IMR-90 (cell line): ENCODE results near the gene TUBG2. TPM values are rescaled to one million over a fixed set of nuclear protein-coding genes. Genes with fewer than 3 reads are reported as not detected.

Experiments
- ATAC-seq: fragments of 200-7000 bp; cut with Tn5 transposase; 2 replicates; pipeline ENCODE4 v1.9.1; 2020; ENCODE audit warnings: low read depth, mild to moderate bottlenecking, moderate library complexity
- BruUV-seq: library from RNA; stranded (reverse); fragments of 400-500 nt; replicated peaks from 2 replicates; lab custom pipeline; 2021; lab: Mats Ljungman, UMichigan
- CTCF ChIA-PET: fragments of 300-600 bp; formaldehyde crosslinking; extraction: SDS; loops from one replicate; lab custom pipeline; 2021; ENCODE audit warnings: antibody characterized with exemption; lab: Yijun Ruan, JAX
- POLR2A ChIA-PET: fragments of 300-600 bp; sonication (Branson Sonifier 250); formaldehyde crosslinking; loops from one replicate; lab custom pipeline; 2022; ENCODE audit warnings: antibody characterized with exemption; ENCODE audit not compliant: unreplicated experiment; lab: Charles Lee
- DNase-seq: peaks from one replicate; pipeline ENCODE4 v3.0.0; 2013
- H2AFZ ChIP-seq: replicated peaks from 2 replicates; pipeline ENCODE3; 2013; ENCODE audit warnings: low read length, mild to moderate bottlenecking; ENCODE audit not compliant: poor library complexity
- H2AK5ac ChIP-seq: 2 replicates; pipeline ENCODE4 v1.6.1; 2013; ENCODE audit warnings: low read depth, low read length, inconsistent platforms
- H2AK9ac ChIP-seq: replicated peaks from 2 replicates; pipeline ENCODE3; 2013; ENCODE audit warnings: mild to moderate bottlenecking, low read depth, low read length, moderate library complexity; ENCODE audit not compliant: poor library complexity
- H2BK120ac ChIP-seq: 2 replicates; pipeline ENCODE4 v1.6.1; 2013; ENCODE audit warnings: low read depth, low read length, inconsistent platforms
- H2BK15ac ChIP-seq: 3 replicates; pipeline ENCODE4 v1.6.1; 2013; ENCODE audit warnings: low read depth, low read length, inconsistent platforms
- H2BK20ac ChIP-seq: 2 replicates; pipeline ENCODE4 v1.6.1; 2013; ENCODE audit warnings: low read depth, mild to moderate bottlenecking, inconsistent platforms, low read length, moderate library complexity
- H2BK5ac ChIP-seq: 2 replicates; pipeline ENCODE4 v1.6.1; 2013; ENCODE audit warnings: mild to moderate bottlenecking, low read depth, low read length, inconsistent platforms; ENCODE audit not compliant: poor library complexity, severe bottlenecking
- H3K14ac ChIP-seq: replicated peaks from 2 replicates; pipeline ENCODE4 v1.6.1; 2013; ENCODE audit warnings: low read depth, low read length, inconsistent platforms
- H3K18ac ChIP-seq: 2 replicates; pipeline ENCODE4 v1.6.1; 2013; ENCODE audit warnings: low read depth, low read length, control low read depth
- H3K23ac ChIP-seq: 2 replicates; pipeline ENCODE4 v1.6.1; 2013; ENCODE audit warnings: low read depth, low read length, inconsistent platforms
- H3K27ac ChIP-seq: 2 replicates; pipeline ENCODE4 v1.5.1; 2013; ENCODE audit warnings: mild to moderate bottlenecking, control low read depth, low read length; ENCODE audit not compliant: insufficient read depth
- H3K27me3 ChIP-seq: 2 replicates; pipeline ENCODE4 v1.6.1; 2013; ENCODE audit warnings: low read length; ENCODE audit not compliant: control insufficient read depth, insufficient read depth
- H3K36me3 ChIP-seq: 2 replicates; pipeline ENCODE4 v1.6.1; 2013; ENCODE audit warnings: low read length, mixed read lengths; ENCODE audit not compliant: control insufficient read depth, insufficient read depth
- H3K4ac ChIP-seq: 2 replicates; pipeline ENCODE4 v1.6.1; 2013; ENCODE audit warnings: low read depth, low read length, inconsistent platforms
- H3K4me1 ChIP-seq: 2 replicates; pipeline ENCODE4 v1.6.1; 2013; ENCODE audit warnings: low read length, mixed read lengths; ENCODE audit not compliant: control insufficient read depth, insufficient read depth
- H3K4me2 ChIP-seq: 2 replicates; pipeline ENCODE4 v1.6.1; 2013; ENCODE audit warnings: low read depth, mild to moderate bottlenecking, control low read depth, low read length, moderate library complexity
- H3K4me3 ChIP-seq: 2 replicates; pipeline ENCODE4 v1.5.1; 2013; ENCODE audit warnings: low read depth, mild to moderate bottlenecking, control low read depth, low read length, moderate library complexity; ENCODE audit not compliant: insufficient read depth
- H3K56ac ChIP-seq: 2 replicates; pipeline ENCODE4 v1.6.1; 2013; ENCODE audit warnings: low read length, inconsistent platforms; ENCODE audit not compliant: insufficient read depth; ENCODE audit errors: extremely low read depth
- H3K79me1 ChIP-seq, 2 experiments: 2 replicates each; pipeline ENCODE4 v1.6.1; 2013; ENCODE audit warnings: low read length in 2 of 2, inconsistent platforms in 1 of 2, low read depth in 1 of 2
- H3K9ac ChIP-seq: 2 replicates; pipeline ENCODE4 v1.6.1; 2013; ENCODE audit warnings: low read depth, low read length, control low read depth
- H3K9me1 ChIP-seq: 2 replicates; pipeline ENCODE4 v1.6.1; 2013; ENCODE audit warnings: low read length, inconsistent platforms; ENCODE audit not compliant: insufficient read depth
- H3K9me3 ChIP-seq: 2 replicates; pipeline ENCODE4 v1.6.1; 2013; ENCODE audit warnings: low read length; ENCODE audit not compliant: control insufficient read depth, insufficient read depth
- H4K20me1 ChIP-seq: 2 replicates; pipeline ENCODE4 v1.6.1; 2013; ENCODE audit warnings: low read length, inconsistent platforms; ENCODE audit not compliant: insufficient read depth
- H4K5ac ChIP-seq: 2 replicates; pipeline ENCODE4 v1.6.1; 2013; ENCODE audit warnings: mild to moderate bottlenecking, low read depth, low read length, control low read depth
- H4K8ac ChIP-seq, 2 experiments: 2 replicates each; pipeline ENCODE4 v1.6.1; 2013; ENCODE audit warnings: low read depth in 2 of 2, low read length in 2 of 2, control low read depth in 1 of 2, inconsistent platforms in 1 of 2
- H4K91ac ChIP-seq: 2 replicates; pipeline ENCODE4 v1.6.1; 2013; ENCODE audit warnings: low read depth, low read length, inconsistent platforms; ENCODE audit not compliant: insufficient read depth
- CTCF ChIP-seq: conservative IDR thresholded peaks from 2 replicates; pipeline ENCODE4 v1.5.1; 2012; ENCODE audit warnings: mild to moderate bottlenecking, low read depth, low read length, improper control_type of control experiment
- MAFK ChIP-seq: IDR thresholded peaks from 2 replicates; pipeline ENCODE4 v1.6.1; 2012; ENCODE audit warnings: low read depth, low read length, improper control_type of control experiment
- MXI1 ChIP-seq: IDR thresholded peaks from 2 replicates; pipeline ENCODE4 v1.6.1; 2012; ENCODE audit warnings: low read depth, mild to moderate bottlenecking, low read length, moderate library complexity, borderline replicate concordance
- RAD21 ChIP-seq: IDR thresholded peaks from 2 replicates; pipeline ENCODE4 v1.6.1; 2012; ENCODE audit warnings: low read length, improper control_type of control experiment
- WGBS, 2 experiments: methylation state at CpG; one replicate each; pipeline versions ENCODE4 v1.1.5 to v1.1.7; 2013; ENCODE audit warnings: missing lambda C conversion rate in 2 of 2; ENCODE audit not compliant: insufficient read length in 1 of 2; ENCODE audit errors: extremely low coverage in 2 of 2; 5-methylcytosine and 5-hydroxymethylcytosine counted together
- dilution Hi-C: fragments of 300-500 bp; cut with HindIII; formaldehyde crosslinking; loops from one replicate; pipeline ENCODE4 v1.14.3; 2018; ENCODE audit warnings: low sequenced_read_pairs; ENCODE audit not compliant: unreplicated experiment
- in situ Hi-C: fragments of 300-500 bp; cut with MboI; formaldehyde crosslinking; loops from 3 replicates; pipeline ENCODE4 v1.14.3; 2019; ENCODE audit warnings: low sequenced_read_pairs, inconsistent platforms, mixed read lengths
- intact Hi-C: fragments of 100-400 bp; cut with micrococcal nuclease; formaldehyde crosslinking; loops from 2 replicates; pipeline ENCODE4 v1.10.0; 2022
- polyA plus RNA-seq, 3 experiments: library from polyadenylated mRNA; depleted of rRNA; stranded (reverse); fragments of >200 nt; gene quantifications; 2 replicates each; pipeline ENCODE4 v1.2.3, GENCODE V29; 2012; ENCODE audit warnings: low replicate concordance in 1 of 3
- total RNA-seq: library from RNA; depleted of rRNA; stranded (reverse); fragments of >200 nt; gene quantifications from 2 replicates; pipeline ENCODE4 v1.2.3, GENCODE V29; 2012

TUBG2 gene
- total and polyA plus RNA-seq, 2 of the 4 experiments (the other 2 are of a cell fraction) = 3.6 to 24.6 TPM

- H3K56ac ChIP-seq = peak within 1 kb of the TSS; percentile 79; the same call in 1 of the 2 replicates
- no peak for DNase-seq
- H3K36me3 ChIP-seq = peaks cover 19% of the 10 kb centered on the region; the same call in 1 of the 2 replicates
- H4K20me1 ChIP-seq = peaks cover 34% of the 10 kb centered on the region
- peaks cover 37% of the 10 kb centered on the region for H3K4me1 ChIP-seq
- dilution Hi-C loops = no loop called here
- peak within 1 kb of the TSS; percentile 90 for H3K4ac ChIP-seq
- H3K9me1 ChIP-seq = peaks cover 15% of the 10 kb centered on the region
- peak within 1 kb of the TSS; percentile 46 for H2BK120ac ChIP-seq
- H3K9ac ChIP-seq = peak within 1 kb of the TSS; percentile 81
- WGBS, 2 experiments = 0% methylated on average over 12 of the region's 51 CpGs; no CpG with 5 or more reads in 1 of the 2 experiments
- no peaks in the 10 kb centered on the region for H3K9me3 ChIP-seq
- peak within 1 kb of the TSS; percentile 88 for H3K4me3 ChIP-seq
- TF ChIP-seq MXI1 = no peak
- no peak for TF ChIP-seq MAFK
- no peak for TF ChIP-seq RAD21
- peak; percentile 33; the same call in 1 of the 2 replicates for TF ChIP-seq CTCF
- CTCF ChIA-PET = interaction anchor here (0.6 to 0.8 kb wide), 3 partner anchors 99 to 820 kb away, joined by 3 read pairs; partner anchors contain the start of gene PSMC3IP
- in situ Hi-C loops = loop anchor here (25.0 kb wide), 1 partner anchor 636 kb away; no protein-coding TSS in a partner anchor
- H3K23ac ChIP-seq = peak within 1 kb of the TSS; percentile 94
- no TSS peak for BruUV-seq
- peak within 1 kb of the TSS; percentile 79 for H3K4me2 ChIP-seq
- H2BK15ac ChIP-seq = peak within 1 kb of the TSS; percentile 24; the same call in 1 of the 3 replicates
- H4K5ac ChIP-seq = peak within 1 kb of the TSS; percentile 19
- H2AFZ ChIP-seq = peak within 1 kb of the TSS; percentile 92
- H2AK5ac ChIP-seq = peak within 1 kb of the TSS; percentile 74
- peak; percentile 8 for ATAC-seq
- peak within 1 kb of the TSS; percentile 33; the same call in 1 of the 2 replicates for H3K18ac ChIP-seq
- POLR2A ChIA-PET = no interaction called here
- intact Hi-C loops = no loop called here
- H4K91ac ChIP-seq = peak within 1 kb of the TSS; percentile 79
- H3K27ac ChIP-seq = peak within 1 kb of the TSS; percentile 90
- H2BK5ac ChIP-seq = peak within 1 kb of the TSS; percentile 83
- peak within 1 kb of the TSS; percentile 59 to 94; a peak in 3 of 4 replicates for H4K8ac ChIP-seq
- peak within 1 kb of the TSS; percentile 72 for H2AK9ac ChIP-seq
- H2BK20ac ChIP-seq = peak within 1 kb of the TSS; percentile 63
- H3K79me1 ChIP-seq = peaks cover 15 to 73% of the 10 kb centered on the region in 2 experiments; a peak in 3 of 4 replicates
- H3K14ac ChIP-seq = peak within 1 kb of the TSS; percentile 83
- no peaks in the 10 kb centered on the region for H3K27me3 ChIP-seq
Observed at GRCh38 chr17:42676424-42677011, 17.4 kb downstream of the TUBG2 start, which contains the start of gene PLEKHH3. Gene PLEKHH3, minus strand, starts transcription at chr17:42676994. Its CDS starts 431 bp downstream, at chr17:42676563.
